OCI-LY7 (cell line): Measurements from ENCODE around the gene DOCK9.

Experiments
- EZH2phosphoT487 ChIP-seq: fragments of 200-600 bp; sonication (generic); IDR thresholded peaks from 2 replicates; pipeline ENCODE4 v1.6.1; 2018; ENCODE audit warnings: low read depth, borderline replicate concordance, mild to moderate bottlenecking, mixed run types, antibody characterized with exemption, low read length, moderate library complexity, mixed read lengths
- TF ChIP-seq, protein P1 (sequence below): fragments of 200-600 bp; sonication (generic); conservative IDR thresholded peaks from 2 replicates; pipeline ENCODE4 v1.5.1; 2014; ENCODE audit warnings: mild to moderate bottlenecking, antibody characterized with exemption, low read length, moderate library complexity, mixed read lengths

- TF ChIP-seq, protein P1, sequence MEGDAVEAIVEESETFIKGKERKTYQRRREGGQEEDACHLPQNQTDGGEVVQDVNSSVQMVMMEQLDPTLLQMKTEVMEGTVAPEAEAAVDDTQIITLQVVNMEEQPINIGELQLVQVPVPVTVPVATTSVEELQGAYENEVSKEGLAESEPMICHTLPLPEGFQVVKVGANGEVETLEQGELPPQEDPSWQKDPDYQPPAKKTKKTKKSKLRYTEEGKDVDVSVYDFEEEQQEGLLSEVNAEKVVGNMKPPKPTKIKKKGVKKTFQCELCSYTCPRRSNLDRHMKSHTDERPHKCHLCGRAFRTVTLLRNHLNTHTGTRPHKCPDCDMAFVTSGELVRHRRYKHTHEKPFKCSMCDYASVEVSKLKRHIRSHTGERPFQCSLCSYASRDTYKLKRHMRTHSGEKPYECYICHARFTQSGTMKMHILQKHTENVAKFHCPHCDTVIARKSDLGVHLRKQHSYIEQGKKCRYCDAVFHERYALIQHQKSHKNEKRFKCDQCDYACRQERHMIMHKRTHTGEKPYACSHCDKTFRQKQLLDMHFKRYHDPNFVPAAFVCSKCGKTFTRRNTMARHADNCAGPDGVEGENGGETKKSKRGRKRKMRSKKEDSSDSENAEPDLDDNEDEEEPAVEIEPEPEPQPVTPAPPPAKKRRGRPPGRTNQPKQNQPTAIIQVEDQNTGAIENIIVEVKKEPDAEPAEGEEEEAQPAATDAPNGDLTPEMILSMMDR: no peak
- no peak for TF ChIP-seq EZH2phosphoT487
Measured at GRCh38 chr13:98986226-98986846, 8.5 kb upstream of the DOCK9 start.
